ENCODE data around the gene CYB561D1.

Gene CYB561D1

GRCh38 chr1:109501644-109502363 lies 7.9 kb downstream of the CYB561D1 start:
- DNase-seq, result no peak

GRCh38 chr1:109502364-109502851 lies 8.5 kb downstream of the CYB561D1 start:
- DNase-seq, result no peak

GRCh38 chr1:109503935-109504334 lies 10.0 kb downstream of the CYB561D1 start:
- no peak for DNase-seq

- no peak for DNase-seq
These were observed 11.1 kb downstream of the CYB561D1 start for GRCh38 chr1:109504974-109505373.

- no peak for DNase-seq
These were observed 14.3 kb downstream of the CYB561D1 start for GRCh38 chr1:109508001-109508872.

GRCh38 chr1:109508873-109509175 lies 14.9 kb downstream of the CYB561D1 start:
- DNase-seq, result no peak

- DNase-seq, result peak; percentile 33
These were observed 15.6 kb downstream of the CYB561D1 start, which contains the start of gene AMIGO1 for GRCh38 chr1:109509176-109510134. AMIGO1 (minus strand) TSS chr1:109509727; CDS start chr1:109508912, 815 bp downstream.

- DNase-seq, result no peak
These were observed 19.3 kb downstream of the CYB561D1 start for GRCh38 chr1:109513110-109513710.

GRCh38 chr1:109514846-109515245 lies 21.0 kb downstream of the CYB561D1 start:
- no peak for DNase-seq

GRCh38 chr1:109516872-109517271 lies 23.0 kb downstream of the CYB561D1 start:
- DNase-seq, result peak; percentile 57

GRCh38 chr1:109517337-109517736 lies 23.4 kb downstream of the CYB561D1 start:
- no peak for DNase-seq

GRCh38 chr1:109521002-109521951 lies 27.4 kb downstream of the CYB561D1 start:
- DNase-seq, result peak; percentile 23

GRCh38 chr1:109522026-109522425 lies 28.1 kb downstream of the CYB561D1 start:
- DNase-seq, result no peak

GRCh38 chr1:109523706-109524105 lies 29.8 kb downstream of the CYB561D1 start:
- DNase-seq, result no peak

- DNase-seq, result no peak
These were observed 33.4 kb downstream of the CYB561D1 start for GRCh38 chr1:109527098-109527811.

- DNase-seq, result no peak
These were observed 34.2 kb downstream of the CYB561D1 start for GRCh38 chr1:109527846-109528695.

- DNase-seq, result no peak
These were observed 34.8 kb downstream of the CYB561D1 start for GRCh38 chr1:109528712-109529111.

GRCh38 chr1:109529881-109530456 lies 36.1 kb downstream of the CYB561D1 start:
- DNase-seq, result no peak

- no peak for DNase-seq
These were observed 36.7 kb downstream of the CYB561D1 start for GRCh38 chr1:109530457-109531087.

All from fibroblast of skin of right quadriceps (primary cell).